Endothelial cell (in vitro differentiated cells): ENCODE measurements around the gene PSMC3. TPM values are rescaled to one million over a fixed set of nuclear protein-coding genes. Genes with fewer than 3 reads are reported as not detected.
A peak's percentile ranks its signal among the peaks of the same experiment; 100 is the strongest.

Source experiments
- DNase-seq: peaks from one replicate; pipeline ENCODE4 v3.0.0; 2021; ENCODE audit warnings: low spot score
- H3K27ac Mint-ChIP-seq: one replicate; pipeline ENCODE4 v1.8.0; 2021; ENCODE audit warnings: mixed read lengths, inconsistent platforms; ENCODE audit not compliant: unreplicated experiment
- H3K27me3 Mint-ChIP-seq: one replicate; pipeline ENCODE4 v1.8.0; 2021; ENCODE audit warnings: mild to moderate bottlenecking, moderate library complexity, mixed read lengths, inconsistent platforms; ENCODE audit not compliant: unreplicated experiment
- H3K36me3 Mint-ChIP-seq: one replicate; pipeline ENCODE4 v1.8.0; 2021; ENCODE audit warnings: mild to moderate bottlenecking, low read depth, mixed read lengths, inconsistent platforms; ENCODE audit not compliant: unreplicated experiment
- H3K4me1 Mint-ChIP-seq: one replicate; pipeline ENCODE4 v1.8.0; 2021; ENCODE audit warnings: mild to moderate bottlenecking, mixed read lengths, inconsistent platforms; ENCODE audit not compliant: unreplicated experiment
- H3K4me3 Mint-ChIP-seq: one replicate; pipeline ENCODE4 v1.8.0; 2021; ENCODE audit warnings: mild to moderate bottlenecking, mixed read lengths, inconsistent platforms; ENCODE audit not compliant: unreplicated experiment
- H3K9me3 Mint-ChIP-seq: one replicate; pipeline ENCODE4 v1.8.0; 2021; ENCODE audit warnings: mixed read lengths, inconsistent platforms; ENCODE audit not compliant: unreplicated experiment
- CTCF ChIP-seq: fragments of 200-600 bp; sonication (generic); IDR thresholded peaks from one replicate; pipeline ENCODE4 v1.5.0; 2021; ENCODE audit warnings: antibody characterized with exemption; ENCODE audit not compliant: unreplicated experiment
- total RNA-seq: library from RNA; stranded (reverse); fragmentation: NEBNext Ultra II Directional; extraction: Animal tissue kit (Norgen Biotek cat#: 25700); gene quantifications from one replicate; pipeline ENCODE4 v1.2.1, GENCODE V29; 2021; ENCODE audit not compliant: unreplicated experiment

The PSMC3 gene
- total RNA-seq, 1 donor from 2014 or later = 127 TPM

GRCh38 chr11:47375546-47376085 lies 50.6 kb downstream of the PSMC3 start:
- H3K27ac Mint-ChIP-seq = no peak overlapping the region
- DNase-seq = no peak
- H3K9me3 Mint-ChIP-seq = no peaks in the 10 kb centered on the region
- H3K4me3 Mint-ChIP-seq = no peak overlapping the region
- no peaks in the 10 kb centered on the region for H3K36me3 Mint-ChIP-seq
- no peaks in the 10 kb centered on the region for H3K4me1 Mint-ChIP-seq
- TF ChIP-seq CTCF = no peak
- peaks cover 4% of the 10 kb centered on the region for H3K27me3 Mint-ChIP-seq

GRCh38 chr11:47375020-47375419 lies 51.2 kb downstream of the PSMC3 start:
- H3K4me3 Mint-ChIP-seq = no peak overlapping the region
- DNase-seq = no peak
- no peak overlapping the region for H3K27ac Mint-ChIP-seq
- peaks cover 4% of the 10 kb centered on the region for H3K27me3 Mint-ChIP-seq
- no peak for TF ChIP-seq CTCF
- H3K36me3 Mint-ChIP-seq = no peaks in the 10 kb centered on the region
- no peaks in the 10 kb centered on the region for H3K9me3 Mint-ChIP-seq
- H3K4me1 Mint-ChIP-seq = no peaks in the 10 kb centered on the region

- H3K27ac Mint-ChIP-seq = no peak overlapping the region
- no peak for TF ChIP-seq CTCF
- H3K36me3 Mint-ChIP-seq = no peaks in the 10 kb centered on the region
- no peaks in the 10 kb centered on the region for H3K9me3 Mint-ChIP-seq
- no peak overlapping the region for H3K4me3 Mint-ChIP-seq
- no peaks in the 10 kb centered on the region for H3K4me1 Mint-ChIP-seq
- peaks cover 4% of the 10 kb centered on the region for H3K27me3 Mint-ChIP-seq
- no peak for DNase-seq
These were observed 51.6 kb downstream of the PSMC3 start for GRCh38 chr11:47374720-47375019.

- peaks cover 2% of the 10 kb centered on the region for H3K4me1 Mint-ChIP-seq
- no peak overlapping the region for H3K27ac Mint-ChIP-seq
- peak; percentile 91 for DNase-seq
- no peaks in the 10 kb centered on the region for H3K36me3 Mint-ChIP-seq
- no peak overlapping the region for H3K4me3 Mint-ChIP-seq
- TF ChIP-seq CTCF = peak; percentile 85
- H3K27me3 Mint-ChIP-seq = peaks cover 4% of the 10 kb centered on the region
- H3K9me3 Mint-ChIP-seq = no peaks in the 10 kb centered on the region
These were observed 52.1 kb downstream of the PSMC3 start for GRCh38 chr11:47373876-47374719.

- H3K4me1 Mint-ChIP-seq = peaks cover 2% of the 10 kb centered on the region
- no peak for TF ChIP-seq CTCF
- no peaks in the 10 kb centered on the region for H3K36me3 Mint-ChIP-seq
- no peak for DNase-seq
- H3K27ac Mint-ChIP-seq = no peak overlapping the region
- H3K9me3 Mint-ChIP-seq = no peaks in the 10 kb centered on the region
- H3K4me3 Mint-ChIP-seq = no peak overlapping the region
- peaks cover 4% of the 10 kb centered on the region for H3K27me3 Mint-ChIP-seq
These were observed 53.8 kb downstream of the PSMC3 start for GRCh38 chr11:47372422-47372821.
